H1 (cell line): ENCODE data around the gene TBC1D32. TPM values are rescaled to one million over a fixed set of nuclear protein-coding genes. Genes with fewer than 3 reads are reported as not detected.

Experiments
- CHD1 ChIP-seq: IDR thresholded peaks from 2 replicates; pipeline ENCODE4 v1.6.1; 2012; ENCODE audit warnings: low read depth, low read length, improper control_type of control experiment
- CHD7 ChIP-seq: fragments of 300-600 bp; sonication (generic); IDR thresholded peaks from 2 replicates; pipeline ENCODE4 v1.7.1; 2012; ENCODE audit warnings: low read length, moderate library complexity, mild to moderate bottlenecking, inconsistent platforms; ENCODE audit not compliant: insufficient replicate concordance
- KDM4A ChIP-seq: IDR thresholded peaks from one replicate; pipeline ENCODE4 v1.7.1; 2012; ENCODE audit warnings: low read depth, mild to moderate bottlenecking, moderate library complexity, low read length, inconsistent platforms; ENCODE audit not compliant: severe bottlenecking
- RFX5 ChIP-seq: IDR thresholded peaks from 2 replicates; pipeline ENCODE4 v1.6.1; 2011; ENCODE audit warnings: low read depth, low read length, improper control_type of control experiment, borderline replicate concordance
- SRF ChIP-seq: IDR thresholded peaks from 2 replicates; pipeline ENCODE4 v1.6.1; 2011; ENCODE audit warnings: mild to moderate bottlenecking, low read depth, low read length, moderate library complexity
- polyA plus RNA-seq, 7 experiments: library from polyadenylated mRNA; depleted of rRNA in 3 of 7; stranded (reverse) in 5 of 7; unstranded in 2 of 7; fragments of >200 nt in 5 of 7; fragments of 200-250 nt in 2 of 7; gene quantifications; 1 replicate in 5 of 7; 2 replicates in 1 of 7; 4 replicates in 1 of 7; pipeline versions ENCODE4 v1.2.1 to v1.2.3, GENCODE V29; 2011 to 2013; ENCODE audit warnings: missing spikeins in 2 of 7, mixed read lengths in 2 of 7
- total RNA-seq: library from RNA; stranded (reverse); fragmentation: NEBNext Ultra II Directional; extraction: Animal tissue kit (Norgen Biotek cat#: 25700); gene quantifications from 2 replicates; pipeline ENCODE4 v1.2.1, GENCODE V29; 2021

TBC1D32 gene
- total and polyA plus RNA-seq, 2 of the 8 experiments (the other 6 are each of a cell fraction or from before 2014, with no cell fraction given): 5.3 to 7.1 TPM

GRCh38 chr6:121319112-121319553 lies 15.1 kb downstream of the TBC1D32 start (continued):
- peak; percentile 31 for TF ChIP-seq CHD7
- TF ChIP-seq SRF: no peak
- TF ChIP-seq RFX5: no peak
- no peak for TF ChIP-seq CHD1
- no peak for TF ChIP-seq KDM4A
- TF ChIP-seq, all 59 proteins: peak for 4
